K562 (cell line): ENCODE measurements around the gene VARS1. TPM values are rescaled to one million over a fixed set of nuclear protein-coding genes. Genes with fewer than 3 reads are reported as not detected.
A peak's percentile ranks its signal among the peaks of the same experiment; 100 is the strongest.

Experiments used
- AFF1 ChIP-seq, 2 experiments: fragments of 450-650 bp; IDR thresholded peaks; 2 replicates each; pipeline ENCODE4 v1.6.1; 2018; ENCODE audit warnings: mild to moderate bottlenecking in 2 of 2, low read depth in 1 of 2; ENCODE audit not compliant: partially characterized antibody in 2 of 2
- ARID3B ChIP-seq: fragments of 250-450 bp; sonication (Bioruptor Pico); IDR thresholded peaks from 2 replicates; pipeline ENCODE4 v1.4.0; 2020; ENCODE audit warnings: borderline replicate concordance
- ATF3 ChIP-seq, 2 experiments: fragments of 450-650 bp in 1 of 2; sonication (generic) in 1 of 2; formaldehyde crosslinking in 1 of 2; IDR thresholded peaks in 1 of 2; conservative IDR thresholded peaks in 1 of 2; 2 replicates each; pipeline versions ENCODE4 v1.6.1 to v1.8.1; 2016 to 2023; ENCODE audit warnings: mild to moderate bottlenecking in 2 of 2, moderate library complexity in 2 of 2, inconsistent platforms in 1 of 2, missing genetic modification reagents in 1 of 2
- CCAR2 ChIP-seq: fragments of 200-400 bp; formaldehyde crosslinking; IDR thresholded peaks from 2 replicates; pipeline ENCODE4 v1.6.1; 2017; ENCODE audit warnings: mild to moderate bottlenecking, low read depth, low read length
- CHCHD3 ChIP-seq: fragments of 250-450 bp; sonication (Bioruptor Pico); IDR thresholded peaks from 2 replicates; pipeline ENCODE4 v2.1.2; 2022; ENCODE audit warnings: mild to moderate bottlenecking
- CTBP1 ChIP-seq: fragments of 450-650 bp; IDR thresholded peaks from 2 replicates; pipeline ENCODE4 v1.6.1; 2016; ENCODE audit warnings: borderline replicate concordance
- FOXP4 ChIP-seq: sonication (generic); formaldehyde crosslinking; IDR thresholded peaks from 2 replicates; pipeline ENCODE4 v1.8.0; 2022; ENCODE audit warnings: mild to moderate bottlenecking, missing genetic modification reagents, borderline replicate concordance
- GTF2E2 ChIP-seq: fragments of 200-800 bp; sonication (Bioruptor generic); IDR thresholded peaks from 2 replicates; pipeline ENCODE4 v1.6.1; 2016; ENCODE audit warnings: missing genetic modification characterization, missing compliant biosample characterization
- KLF13 ChIP-seq: fragments of 450-650 bp; IDR thresholded peaks from 2 replicates; pipeline ENCODE4 v1.6.1; 2016; ENCODE audit warnings: missing genetic modification characterization, low read depth, mild to moderate bottlenecking, missing compliant biosample characterization, moderate library complexity, borderline replicate concordance
- MCM3 ChIP-seq: fragments of 450-650 bp; IDR thresholded peaks from 2 replicates; pipeline ENCODE4 v1.6.1; 2016
- MECOM ChIP-seq: fragments of 250-450 bp; sonication (Bioruptor Pico); IDR thresholded peaks from 2 replicates; pipeline ENCODE4 v1.8.0; 2022; ENCODE audit warnings: inconsistent platforms
- OTX1 ChIP-seq: fragments of 450-650 bp; formaldehyde crosslinking; IDR thresholded peaks from 2 replicates; pipeline ENCODE4 v1.4.0; 2022; ENCODE audit warnings: mild to moderate bottlenecking
- RBFOX2 ChIP-seq: fragments of 200-400 bp; formaldehyde crosslinking; IDR thresholded peaks from 2 replicates; pipeline ENCODE4 v1.6.1; 2017; ENCODE audit warnings: low read depth, mild to moderate bottlenecking, low read length, moderate library complexity
- RUNX1 ChIP-seq: sonication (generic); IDR thresholded peaks from 2 replicates; pipeline ENCODE4 v1.6.1; 2016; ENCODE audit warnings: antibody characterized with exemption, low read depth
- SP2 ChIP-seq: IDR thresholded peaks from 2 replicates; pipeline ENCODE4 v1.6.1; 2011; ENCODE audit warnings: mild to moderate bottlenecking, low read depth, low read length, moderate library complexity; ENCODE audit not compliant: poor library complexity, severe bottlenecking; ENCODE audit errors: extremely low read depth
- TAF1 ChIP-seq: IDR thresholded peaks from 2 replicates; pipeline ENCODE4 v1.6.1; 2011; ENCODE audit warnings: mild to moderate bottlenecking, low read length, moderate library complexity; ENCODE audit not compliant: insufficient read depth, control insufficient read depth, severe bottlenecking; ENCODE audit errors: extremely low read depth
- ZFP1 ChIP-seq: fragments of 450-650 bp; formaldehyde crosslinking; IDR thresholded peaks from 2 replicates; pipeline ENCODE4 v1.4.0; 2020; ENCODE audit warnings: mild to moderate bottlenecking, mixed read lengths
- ZNF668 ChIP-seq: fragments of 250-450 bp; sonication (Bioruptor Pico); IDR thresholded peaks from 2 replicates; pipeline ENCODE4 v1.8.0; 2022; ENCODE audit warnings: mild to moderate bottlenecking, inconsistent platforms
- polyA plus RNA-seq, 8 experiments: library from polyadenylated mRNA; depleted of rRNA in 4 of 8; stranded (reverse) in 5 of 8; unstranded in 3 of 8; fragments of >200 nt; fragmentation: Nextera tagmentation in 2 of 8; fragmentation: Illumina TruSeq in 1 of 8; extraction: Ambion mirVana in 2 of 8; extraction: Trizol in 1 of 8; gene quantifications; 2 replicates each; pipeline versions ENCODE4 v1.2.1 to v1.2.3, GENCODE V29; 2011 to 2014; ENCODE audit warnings: inconsistent platforms in 1 of 8, missing spikeins in 1 of 8
- total RNA-seq, 7 experiments: library from RNA; depleted of rRNA in 6 of 7; stranded (reverse); fragments of >200 nt in 6 of 7; fragmentation: Illumina TruSeq in 2 of 7; extraction: Trizol in 2 of 7; gene quantifications; 2 replicates each; pipeline versions ENCODE4 v1.2.1 to v1.2.3, GENCODE V29; 2011 to 2021; ENCODE audit warnings: low replicate concordance in 1 of 7

Gene VARS1
- total and polyA plus RNA-seq, 9 of the 15 experiments (the other 6 are each of a cell fraction or from before 2014, with no cell fraction given), result 2.9 to 488 (median 130) TPM

GRCh38 chr6:31815025-31815838 is 19.7 kb upstream of the VARS1 start, which contains the start of the genes HSPA1A and HSPA1L (continued):
- TF ChIP-seq AFF1 (IDR thresholded peaks at IDR 0.05; ENCODE audit: low read depth in 1 of 2, partially characterized antibody in 2 of 2), result peak; percentile 68 to 91
- TF ChIP-seq CCAR2, result no peak
- peak; percentile 95 for TF ChIP-seq OTX1
- TF ChIP-seq ZFP1 (CRISPR knock-in tag), result peak; percentile 73; the same call in 1 of the 2 replicates
- peak; percentile 90; the same call in 1 of the 2 replicates for TF ChIP-seq ARID3B (CRISPR knock-in tag)
- peak; percentile 87 for TF ChIP-seq MECOM (CRISPR knock-in tag)
- peak; percentile 98 for TF ChIP-seq TAF1
- TF ChIP-seq SP2, result peak; percentile 43
- TF ChIP-seq CTBP1, result peak; percentile 85; the same call in 1 of the 2 replicates
- TF ChIP-seq CHCHD3 (CRISPR knock-in tag), result peak; percentile 93
- no peak for TF ChIP-seq MCM3
- TF ChIP-seq RBFOX2, result peak; percentile 98
- TF ChIP-seq RUNX1, result peak; percentile 56; the same call in 1 of the 2 replicates
- no peak for TF ChIP-seq ZNF668 (CRISPR knock-in tag)
- no peak for TF ChIP-seq KLF13 (tag)
- no peak for TF ChIP-seq ATF3 (IDR thresholded peaks at IDR 0.05)
- TF ChIP-seq ATF3 (CRISPR knock-in tag; conservative IDR thresholded peaks at IDR 0.05), result peak; percentile 6; the same call in 1 of the 2 replicates
- TF ChIP-seq GTF2E2 (tag), result peak; percentile 95
- TF ChIP-seq FOXP4 (CRISPR knock-in tag), result peak; percentile 75; the same call in 1 of the 2 replicates
